ACC112 (cell line): ENCODE measurements around the gene AGMO.
A peak's percentile ranks its signal among the peaks of the same experiment; 100 is the strongest.
"Not testable (repeated sequence)": the region's sequence is repeated elsewhere in the genome, so short reads cannot be mapped to it uniquely, and the experiment has no call there.

Experiments
- H2AFZ ChIP-seq: fragments of 200-600 bp; sonication (generic); one replicate; pipeline ENCODE4 v1.6.0; 2017; ENCODE audit warnings: antibody characterized with exemption, low read length; ENCODE audit not compliant: unreplicated experiment
- H3K27ac ChIP-seq: fragments of 200-600 bp; sonication (generic); 2 replicates; pipeline ENCODE4 v1.5.1; 2014; ENCODE audit warnings: low read depth, mild to moderate bottlenecking, antibody characterized with exemption, low read length, moderate library complexity
- H3K27me3 ChIP-seq: fragments of 200-600 bp; sonication (generic); 2 replicates; pipeline ENCODE4 v1.6.1; 2014; ENCODE audit warnings: mild to moderate bottlenecking, antibody characterized with exemption, low read length, moderate library complexity, mixed read lengths; ENCODE audit not compliant: insufficient read depth
- H3K36me3 ChIP-seq: fragments of 200-600 bp; sonication (generic); 2 replicates; pipeline ENCODE4 v1.6.1; 2016; ENCODE audit warnings: mild to moderate bottlenecking, antibody characterized with exemption, low read length, moderate library complexity, mixed read lengths; ENCODE audit not compliant: insufficient read depth
- H3K4me1 ChIP-seq: fragments of 200-600 bp; sonication (generic); one replicate; pipeline ENCODE4 v1.6.1; 2016; ENCODE audit warnings: low read length, mixed read lengths; ENCODE audit not compliant: insufficient read depth, unreplicated experiment, control insufficient read depth
- H3K4me3 ChIP-seq: fragments of 200-600 bp; sonication (generic); 2 replicates; pipeline ENCODE4 v1.5.1; 2014; ENCODE audit warnings: mild to moderate bottlenecking, low read depth, low read length
- H3K79me2 ChIP-seq: fragments of 200-600 bp; sonication (generic); one replicate; pipeline ENCODE4 v1.6.0; 2016; ENCODE audit warnings: low read length; ENCODE audit not compliant: control insufficient read depth, unreplicated experiment, insufficient read depth

Gene AGMO

GRCh38 chr7:15560968-15561367 lies 847 bp downstream of the AGMO start:
- Histone ChIP-seq H3K27me3 (no peaks in the 10 kb centered on the region), H3K4me3 (peak overlapping the region; percentile 78), H3K4me1 (peaks cover 28% of the 10 kb centered on the region), H3K36me3 (no peaks in the 10 kb centered on the region), H3K79me2 (peaks cover 10% of the 10 kb centered on the region), H2AFZ (peak overlapping the region; percentile 53), H3K27ac (peak overlapping the region; percentile 80)

- Histone ChIP-seq H3K36me3 (no peaks in the 10 kb centered on the region), H3K4me3 (peak overlapping the region; percentile 55), H3K27ac (peak overlapping the region; percentile 58), H3K4me1 (peaks cover 33% of the 10 kb centered on the region), H3K79me2 (peaks cover 10% of the 10 kb centered on the region), H3K27me3 (no peaks in the 10 kb centered on the region), H2AFZ (peak overlapping the region; percentile 71)
These were observed 2.3 kb downstream of the AGMO start for GRCh38 chr7:15559416-15559928.

GRCh38 chr7:15558756-15559155 lies 3.1 kb downstream of the AGMO start:
- peak overlapping the region; percentile 55 for H3K4me3 ChIP-seq
- H3K27ac ChIP-seq: peak overlapping the region; percentile 58
- peaks cover 40% of the 10 kb centered on the region for H3K4me1 ChIP-seq
- no peaks in the 10 kb centered on the region for H3K36me3 ChIP-seq
- peaks cover 10% of the 10 kb centered on the region for H3K79me2 ChIP-seq
- no peaks in the 10 kb centered on the region for H3K27me3 ChIP-seq
- H2AFZ ChIP-seq: peak overlapping the region; percentile 71

GRCh38 chr7:15557686-15558085 lies 4.1 kb downstream of the AGMO start:
- Histone ChIP-seq H3K79me2 (peaks cover 10% of the 10 kb centered on the region), H3K27ac (peak overlapping the region; percentile 63), H2AFZ (peak overlapping the region; percentile 64), H3K27me3 (no peaks in the 10 kb centered on the region), H3K4me3 (peak overlapping the region; percentile 78), H3K36me3 (no peaks in the 10 kb centered on the region), H3K4me1 (peaks cover 42% of the 10 kb centered on the region)

GRCh38 chr7:15557186-15557585 lies 4.6 kb downstream of the AGMO start:
- Histone ChIP-seq H3K4me1 (peaks cover 42% of the 10 kb centered on the region), H3K79me2 (peaks cover 10% of the 10 kb centered on the region), H3K4me3 (peak overlapping the region; percentile 78), H3K27me3 (no peaks in the 10 kb centered on the region), H3K27ac (peak overlapping the region; percentile 63), H2AFZ (peak overlapping the region; percentile 80), H3K36me3 (no peaks in the 10 kb centered on the region)

GRCh38 chr7:15556339-15557105 lies 5.3 kb downstream of the AGMO start:
- Histone ChIP-seq H3K4me3 (peak overlapping the region; percentile 78), H3K27ac (peak overlapping the region; percentile 63), H3K36me3 (no peaks in the 10 kb centered on the region), H2AFZ (peak overlapping the region; percentile 80), H3K27me3 (no peaks in the 10 kb centered on the region), H3K79me2 (peaks cover 10% of the 10 kb centered on the region), H3K4me1 (peaks cover 42% of the 10 kb centered on the region)

- H3K4me1 ChIP-seq: peaks cover 42% of the 10 kb centered on the region
- peaks cover 10% of the 10 kb centered on the region for H3K79me2 ChIP-seq
These were observed 6.4 kb downstream of the AGMO start for GRCh38 chr7:15555381-15555859.

GRCh38 chr7:15554744-15555143 lies 7.1 kb downstream of the AGMO start:
- no peaks in the 10 kb centered on the region for H3K27me3 ChIP-seq
- H3K4me1 ChIP-seq: peaks cover 37% of the 10 kb centered on the region
- no peaks in the 10 kb centered on the region for H3K36me3 ChIP-seq
- peaks cover 5% of the 10 kb centered on the region for H3K79me2 ChIP-seq
- H3K4me3 ChIP-seq: peak overlapping the region; percentile 56
- H2AFZ ChIP-seq: peak overlapping the region; percentile 64
- peak overlapping the region; percentile 59 for H3K27ac ChIP-seq

More at GRCh38 chr7:15555381-15555859, 6.4 kb downstream of the AGMO start:
- Histone ChIP-seq H2AFZ (no peak overlapping the region), H3K27me3 (no peaks in the 10 kb centered on the region), H3K36me3 (no peaks in the 10 kb centered on the region), H3K4me3 (peak overlapping the region; percentile 52), H3K27ac (no peak overlapping the region)

GRCh38 chr7:15554081-15554480 lies 7.7 kb downstream of the AGMO start:
- Histone ChIP-seq H2AFZ (peak overlapping the region; percentile 55), H3K27ac (peak overlapping the region; percentile 59), H3K79me2 (peaks cover 1% of the 10 kb centered on the region), H3K27me3 (no peaks in the 10 kb centered on the region), H3K4me3 (peak overlapping the region; percentile 56), H3K4me1 (peaks cover 30% of the 10 kb centered on the region), H3K36me3 (no peaks in the 10 kb centered on the region)

- H2AFZ ChIP-seq, H3K27ac ChIP-seq, H3K27me3 ChIP-seq, H3K4me1 ChIP-seq, H3K4me3 ChIP-seq, H3K36me3 ChIP-seq, H3K79me2 ChIP-seq: not testable (repeated sequence)
These were observed 14.5 kb downstream of the AGMO start for GRCh38 chr7:15547320-15547719.

GRCh38 chr7:15546272-15546792 lies 15.5 kb downstream of the AGMO start:
- H2AFZ ChIP-seq: no peak overlapping the region
- no peaks in the 10 kb centered on the region for H3K27me3 ChIP-seq
- H3K27ac ChIP-seq: no peak overlapping the region
- H3K79me2 ChIP-seq: no peaks in the 10 kb centered on the region
- H3K4me3 ChIP-seq: no peak overlapping the region
- no peaks in the 10 kb centered on the region for H3K4me1 ChIP-seq
- H3K36me3 ChIP-seq: no peaks in the 10 kb centered on the region
